Measurements from ENCODE around the gene FFAR1. TPM values are rescaled to one million over a fixed set of nuclear protein-coding genes. Genes with fewer than 3 reads are reported as not detected.

FFAR1 gene
- total and polyA plus RNA-seq, 2 donors (not counting 3 experiments of a cell fraction or from before 2014, with no cell fraction given): not detected

DNA sequence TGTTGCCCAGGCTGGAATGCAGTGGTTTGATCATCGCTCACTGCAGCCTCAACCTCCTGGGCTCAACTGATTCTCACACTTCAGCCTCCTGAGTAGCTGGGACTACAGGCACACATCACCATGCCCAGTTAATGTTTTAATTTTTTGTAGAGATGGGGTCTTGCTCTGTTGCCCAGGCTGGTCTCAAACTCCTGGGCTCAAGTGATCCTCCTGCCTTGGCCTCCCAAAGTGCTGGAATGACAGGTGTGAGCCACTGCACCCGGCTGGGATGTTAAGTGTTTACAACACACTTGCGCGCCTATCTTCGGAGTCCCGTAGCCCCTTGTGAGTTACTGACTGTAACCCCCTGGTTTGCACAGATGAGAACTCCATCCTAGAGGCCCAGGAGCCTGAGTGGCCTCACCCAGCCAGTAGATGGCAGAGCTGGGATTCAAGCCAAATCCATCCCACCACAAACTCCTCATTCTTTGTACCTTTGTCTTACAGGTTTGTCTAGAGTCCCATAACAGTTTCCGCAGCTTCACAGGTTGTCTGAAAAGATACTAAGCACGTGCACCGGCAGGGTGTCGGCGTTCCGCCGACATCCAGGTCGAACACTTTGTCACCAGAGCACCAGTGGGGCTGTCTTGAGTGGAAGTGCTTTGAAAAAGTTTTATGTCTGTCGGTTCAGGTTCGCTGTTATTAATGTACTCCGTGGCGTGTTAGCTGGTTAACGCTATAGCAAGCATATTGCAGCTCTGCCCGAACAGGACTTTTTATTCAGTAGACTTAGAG lies 41.0 kb upstream of the FFAR1 start:
- ChIA-PET CTCF (no interaction called here), POLR2A (no interaction called here)
- H3K4me1 ChIP-seq (ENCODE audit: control insufficient read depth, extremely low read depth, insufficient read depth, low read length): no peaks in the 10 kb centered on the region
- no peaks in the 10 kb centered on the region for H4K20me1 ChIP-seq (replicated peaks; ENCODE audit: control insufficient read depth, extremely low read depth, insufficient read depth, low read length)
- H3K9me3 ChIP-seq (replicated peaks; ENCODE audit: control insufficient read depth, insufficient read depth, low read length): no peaks in the 10 kb centered on the region
- FAIRE-seq: no peak
- no peaks in the 10 kb centered on the region for H3K27me3 ChIP-seq (ENCODE audit: control insufficient read depth in 2 of 2, insufficient read depth in 2 of 2, low read length in 2 of 2)
- no peak overlapping the region for H2AFZ ChIP-seq (ENCODE audit: low read depth, low read length)
- no peaks in the 10 kb centered on the region for H3K79me2 ChIP-seq (ENCODE audit: control insufficient read depth, insufficient read depth, low read length)
- intact Hi-C loops (cut with micrococcal nuclease): no loop called here
- H3K36me3 ChIP-seq (ENCODE audit: control insufficient read depth in 2 of 2, extremely low read depth in 1 of 2, insufficient read depth in 2 of 2, low read length in 2 of 2): no peaks in the 10 kb centered on the region
- dilution Hi-C loops (cut with MboI; ENCODE audit: extremely low pct_ligation_motif_present, low sequenced_read_pairs): no loop called here
- DNase-seq (ENCODE audit: low read depth, low spot score): no peak
- BruUV-seq (replicated peaks): no TSS peak
- H3K4me2 ChIP-seq (ENCODE audit: insufficient read depth, low read length): no peak overlapping the region
- TF ChIP-seq MYC (IDR thresholded peaks at IDR 0.05; ENCODE audit: low read depth, low read length): no peak
- TF ChIP-seq, protein P1, sequence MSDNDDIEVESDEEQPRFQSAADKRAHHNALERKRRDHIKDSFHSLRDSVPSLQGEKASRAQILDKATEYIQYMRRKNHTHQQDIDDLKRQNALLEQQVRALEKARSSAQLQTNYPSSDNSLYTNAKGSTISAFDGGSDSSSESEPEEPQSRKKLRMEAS (IDR thresholded peaks at IDR 0.05; ENCODE audit: insufficient read depth, insufficient read length): no peak
- TF ChIP-seq, protein P2, sequence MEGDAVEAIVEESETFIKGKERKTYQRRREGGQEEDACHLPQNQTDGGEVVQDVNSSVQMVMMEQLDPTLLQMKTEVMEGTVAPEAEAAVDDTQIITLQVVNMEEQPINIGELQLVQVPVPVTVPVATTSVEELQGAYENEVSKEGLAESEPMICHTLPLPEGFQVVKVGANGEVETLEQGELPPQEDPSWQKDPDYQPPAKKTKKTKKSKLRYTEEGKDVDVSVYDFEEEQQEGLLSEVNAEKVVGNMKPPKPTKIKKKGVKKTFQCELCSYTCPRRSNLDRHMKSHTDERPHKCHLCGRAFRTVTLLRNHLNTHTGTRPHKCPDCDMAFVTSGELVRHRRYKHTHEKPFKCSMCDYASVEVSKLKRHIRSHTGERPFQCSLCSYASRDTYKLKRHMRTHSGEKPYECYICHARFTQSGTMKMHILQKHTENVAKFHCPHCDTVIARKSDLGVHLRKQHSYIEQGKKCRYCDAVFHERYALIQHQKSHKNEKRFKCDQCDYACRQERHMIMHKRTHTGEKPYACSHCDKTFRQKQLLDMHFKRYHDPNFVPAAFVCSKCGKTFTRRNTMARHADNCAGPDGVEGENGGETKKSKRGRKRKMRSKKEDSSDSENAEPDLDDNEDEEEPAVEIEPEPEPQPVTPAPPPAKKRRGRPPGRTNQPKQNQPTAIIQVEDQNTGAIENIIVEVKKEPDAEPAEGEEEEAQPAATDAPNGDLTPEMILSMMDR (IDR thresholded peaks at IDR 0.05; ENCODE audit: extremely low read depth in 1 of 2, insufficient read depth in 1 of 2, low read depth in 1 of 2, low read length in 2 of 2): peak in 1 of 2 donors; percentile 35
- no peak for TF ChIP-seq JUN (IDR thresholded peaks at IDR 0.05; ENCODE audit: borderline replicate concordance, insufficient read depth, insufficient read length, low read depth)
- no peaks in the 10 kb centered on the region for H3K9me1 ChIP-seq (replicated peaks; ENCODE audit: control insufficient read depth, extremely low read depth, insufficient read depth, low read length)
- H3K27ac ChIP-seq (ENCODE audit: insufficient read depth, low read depth, low read length): no peak overlapping the region
- no peak overlapping the region for H3K9ac ChIP-seq (replicated peaks; ENCODE audit: extremely low read depth, insufficient read depth, low read length)
- no peak overlapping the region for H3K4me3 ChIP-seq (replicated peaks in 1 of 3; ENCODE audit: insufficient read depth in 1 of 3, low read depth in 1 of 3, low read length in 3 of 3)

DNA sequence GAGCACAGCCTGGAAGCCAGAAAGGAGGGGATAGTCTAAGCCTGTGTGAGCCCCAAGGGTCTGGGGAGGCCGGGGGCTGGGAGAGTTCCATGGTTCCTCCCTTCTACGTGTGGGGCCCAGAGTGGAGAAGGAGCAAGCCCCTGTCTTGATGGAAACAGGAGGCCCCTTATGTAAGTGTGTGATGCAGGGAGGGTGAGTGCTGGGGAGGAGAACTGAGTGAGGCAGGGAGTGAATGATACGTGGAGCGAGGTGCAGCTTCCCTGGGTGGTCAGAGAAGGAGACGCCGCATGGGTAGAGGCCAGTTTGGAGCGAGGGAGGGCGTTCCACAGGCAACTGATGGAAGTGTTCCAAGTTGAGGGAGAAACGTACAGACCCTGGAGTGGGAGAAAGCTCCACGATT lies 39.8 kb upstream of the FFAR1 start:
- no peaks in the 10 kb centered on the region for H3K36me3 ChIP-seq (ENCODE audit: control insufficient read depth in 2 of 2, extremely low read depth in 1 of 2, insufficient read depth in 2 of 2, low read length in 2 of 2)
- TF ChIP-seq GATA2 (IDR thresholded peaks at IDR 0.05; ENCODE audit: insufficient read depth, insufficient read length, low read depth, low read length) (no peak), FOS (IDR thresholded peaks at IDR 0.05; ENCODE audit: borderline replicate concordance, insufficient read depth, low read length) (no peak), MYC (IDR thresholded peaks at IDR 0.05; ENCODE audit: low read depth, low read length) (no peak), JUN (IDR thresholded peaks at IDR 0.05; ENCODE audit: borderline replicate concordance, insufficient read depth, insufficient read length, low read depth) (no peak), POLR2AphosphoS5 (IDR thresholded peaks at IDR 0.05; ENCODE audit: insufficient read depth, low read depth, low read length) (no peak), EZH2 (IDR thresholded peaks at IDR 0.05; ENCODE audit: borderline replicate concordance, low read depth, low read length, severe bottlenecking) (no peak), POLR2A (IDR thresholded peaks at IDR 0.05; ENCODE audit: low read depth, low read length) (no peak)
- TF ChIP-seq, protein P1 (IDR thresholded peaks at IDR 0.05; ENCODE audit: insufficient read depth, insufficient read length): no peak
- TF ChIP-seq, protein P2 (IDR thresholded peaks at IDR 0.05; ENCODE audit: extremely low read depth in 1 of 2, insufficient read depth in 1 of 2, low read depth in 1 of 2, low read length in 2 of 2): no peak
- H3K9me3 ChIP-seq (replicated peaks; ENCODE audit: control insufficient read depth, insufficient read depth, low read length): no peaks in the 10 kb centered on the region
- no peak overlapping the region for H3K27ac ChIP-seq (ENCODE audit: insufficient read depth, low read depth, low read length)
- no peaks in the 10 kb centered on the region for H3K4me1 ChIP-seq (ENCODE audit: control insufficient read depth, extremely low read depth, insufficient read depth, low read length)
- H4K20me1 ChIP-seq (replicated peaks; ENCODE audit: control insufficient read depth, extremely low read depth, insufficient read depth, low read length): no peaks in the 10 kb centered on the region
- ChIA-PET POLR2A (no interaction called here), CTCF (interaction anchor here (0.6 kb wide), 1 partner anchor 33 kb away, joined by 3 read pairs; no protein-coding TSS in a partner anchor)
- H3K79me2 ChIP-seq (ENCODE audit: control insufficient read depth, insufficient read depth, low read length): no peaks in the 10 kb centered on the region
- BruUV-seq (replicated peaks): no TSS peak
- H3K4me3 ChIP-seq (replicated peaks in 1 of 3; ENCODE audit: insufficient read depth in 1 of 3, low read depth in 1 of 3, low read length in 3 of 3): no peak overlapping the region
- no peaks in the 10 kb centered on the region for H3K27me3 ChIP-seq (ENCODE audit: control insufficient read depth in 2 of 2, insufficient read depth in 2 of 2, low read length in 2 of 2)
- H3K4me2 ChIP-seq (ENCODE audit: insufficient read depth, low read length): no peak overlapping the region
- no peak overlapping the region for H3K9ac ChIP-seq (replicated peaks; ENCODE audit: extremely low read depth, insufficient read depth, low read length)
- dilution Hi-C loops (cut with MboI; ENCODE audit: extremely low pct_ligation_motif_present, low sequenced_read_pairs) (no loop called here), intact Hi-C loops (cut with micrococcal nuclease) (no loop called here)
- no peaks in the 10 kb centered on the region for H3K9me1 ChIP-seq (replicated peaks; ENCODE audit: control insufficient read depth, extremely low read depth, insufficient read depth, low read length)
- no peak overlapping the region for H2AFZ ChIP-seq (ENCODE audit: low read depth, low read length)
- no peak for DNase-seq (ENCODE audit: low read depth, low spot score)
- FAIRE-seq: no peak
